Astrocyte (in vitro differentiated cells and primary cell): Measurements from ENCODE around the gene MFF.

Source experiments
- CTCF ChIP-seq: IDR thresholded peaks from 2 replicates; pipeline ENCODE4 v1.5.1; 2011; ENCODE audit warnings: low read depth, mild to moderate bottlenecking, inconsistent platforms, low read length, moderate library complexity; ENCODE audit not compliant: insufficient read depth
- EZH2 ChIP-seq: IDR thresholded peaks from 2 replicates; pipeline ENCODE4 v1.6.1; 2012; ENCODE audit warnings: mild to moderate bottlenecking, low read length, inconsistent platforms; ENCODE audit not compliant: insufficient read depth

DNA sequence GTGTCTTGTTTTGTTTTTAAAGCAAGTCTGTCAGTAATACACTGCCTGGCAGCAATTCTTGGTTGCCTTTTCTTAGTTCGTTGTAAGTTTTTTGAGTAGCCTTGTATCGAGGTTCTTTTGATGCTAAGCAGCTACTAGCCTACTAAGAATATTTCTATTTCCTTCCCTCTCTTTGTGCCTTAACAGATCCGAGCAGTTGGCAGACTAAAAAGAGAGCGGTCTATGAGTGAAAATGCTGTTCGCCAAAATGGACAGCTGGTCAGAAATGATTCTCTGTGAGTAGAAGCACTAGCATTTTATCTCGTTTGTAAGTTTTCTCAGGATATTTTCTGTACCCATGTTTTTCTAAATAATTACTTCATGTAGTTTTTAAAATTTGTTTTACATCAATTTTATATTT, 15.1 kb downstream of the MFF start:
- TF ChIP-seq CTCF (no peak), EZH2 (no peak)
